HG02840 (cell line): ENCODE data around the gene TAF1B.
"Not testable (repeated sequence)": the region's sequence is repeated elsewhere in the genome, so short reads cannot be mapped to it uniquely, and the experiment has no call there.

ENCODE experiments used
- ATAC-seq: cut with Tn5 transposase; IDR thresholded peaks from one replicate; pipeline ENCODE4 v1.9.1; 2021; ENCODE audit warnings: mild to moderate bottlenecking, moderate library complexity, moderate number of reproducible peaks; ENCODE audit not compliant: unreplicated experiment, low FRiP score

TAF1B gene

DNA sequence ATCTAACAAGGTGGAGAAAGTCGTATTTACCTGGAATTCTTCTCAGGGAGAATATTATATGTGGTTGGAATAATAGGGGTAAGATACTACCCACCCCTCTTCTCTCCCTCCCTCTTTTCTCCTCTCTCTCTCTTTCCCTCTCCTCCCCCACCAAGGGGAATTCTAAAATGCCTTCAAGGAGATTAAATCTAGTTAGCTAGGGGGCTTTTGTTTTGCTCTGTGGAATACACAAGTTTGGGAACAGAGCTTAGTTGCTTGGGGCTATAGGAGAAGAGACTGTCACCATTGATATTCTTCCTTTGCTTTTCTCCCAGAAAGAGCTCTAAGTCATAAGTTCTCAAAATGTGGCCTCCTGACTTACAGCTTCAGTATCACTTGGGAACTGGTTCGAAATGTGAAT, 34.5 kb downstream of the TAF1B start:
- ATAC-seq: no peak

DNA sequence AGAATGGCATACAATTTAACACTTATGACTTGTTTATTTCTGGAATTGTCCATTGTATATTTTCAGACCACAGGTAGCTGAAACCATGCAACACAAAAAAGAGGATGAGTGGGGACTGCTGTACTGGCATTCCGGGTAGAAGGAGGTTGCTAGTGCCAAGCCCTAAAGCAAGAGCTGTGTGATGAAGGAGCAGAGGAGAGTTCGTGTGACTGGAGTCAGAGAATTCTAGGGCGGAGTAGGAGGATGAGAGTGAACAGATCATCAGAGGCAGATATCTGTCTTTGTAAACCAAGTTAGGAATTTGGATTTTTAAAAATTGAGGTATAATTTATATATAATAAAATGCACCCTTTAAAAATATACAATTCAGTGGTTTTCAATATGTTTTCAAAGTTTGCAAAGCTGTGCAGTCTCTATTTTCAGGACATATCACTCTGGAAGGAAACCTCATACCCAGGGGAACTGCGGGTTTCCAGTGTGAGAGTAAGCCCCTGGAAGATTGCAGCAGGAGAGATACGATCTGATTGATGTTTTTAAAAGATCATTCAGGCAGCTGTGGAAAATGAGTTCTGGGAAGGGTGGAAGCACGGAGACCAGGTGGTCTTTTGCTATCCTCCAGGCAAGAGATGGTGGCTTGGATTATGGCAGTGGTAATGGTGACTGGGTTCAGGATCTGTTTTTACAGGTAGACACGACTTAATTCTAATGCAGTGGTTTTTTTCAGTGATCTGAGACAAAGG, 36.4 kb downstream of the TAF1B start:
- ATAC-seq: no peak

DNA sequence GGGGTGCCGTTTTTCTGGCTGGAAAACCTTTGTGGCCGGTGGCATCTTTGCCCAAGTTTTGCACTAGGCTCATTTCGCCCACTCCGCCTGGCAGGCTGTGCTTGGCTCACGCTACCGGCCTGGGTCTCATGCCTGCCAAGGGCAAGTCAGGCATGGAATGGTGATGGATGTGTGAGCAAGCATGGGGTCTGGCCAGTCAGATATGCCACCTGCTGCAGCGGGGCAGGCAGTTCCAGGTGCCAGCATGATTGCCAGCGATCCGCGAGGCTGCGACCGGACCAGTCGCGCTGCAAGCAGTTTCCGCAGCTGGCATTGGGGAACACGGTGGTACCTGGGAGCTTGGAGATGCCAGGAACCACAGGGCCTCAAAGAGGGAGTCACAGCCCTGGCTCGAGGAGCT, 40.6 kb downstream of the TAF1B start:
- ATAC-seq: no peak

DNA sequence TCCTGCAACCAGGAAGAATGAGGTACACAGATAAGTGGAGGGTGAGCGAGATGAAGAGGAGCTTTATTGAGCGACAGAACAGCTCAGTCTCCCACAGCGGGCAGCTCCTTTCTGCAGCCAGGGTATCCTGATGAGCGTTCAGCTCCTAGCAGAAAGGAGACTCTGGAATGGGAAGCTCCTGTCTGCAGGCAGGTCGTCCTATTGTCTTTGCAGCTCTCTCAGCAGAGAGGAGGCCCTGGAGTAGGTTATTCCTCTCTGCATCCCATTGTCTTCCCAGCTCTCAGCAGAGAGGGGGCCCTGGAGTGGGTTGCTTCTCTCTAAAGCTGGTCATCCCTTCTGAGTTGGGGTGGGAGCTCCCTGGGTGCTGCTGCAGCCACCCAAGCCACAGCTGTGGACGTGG, 41.2 kb downstream of the TAF1B start:
- no peak for ATAC-seq

DNA sequence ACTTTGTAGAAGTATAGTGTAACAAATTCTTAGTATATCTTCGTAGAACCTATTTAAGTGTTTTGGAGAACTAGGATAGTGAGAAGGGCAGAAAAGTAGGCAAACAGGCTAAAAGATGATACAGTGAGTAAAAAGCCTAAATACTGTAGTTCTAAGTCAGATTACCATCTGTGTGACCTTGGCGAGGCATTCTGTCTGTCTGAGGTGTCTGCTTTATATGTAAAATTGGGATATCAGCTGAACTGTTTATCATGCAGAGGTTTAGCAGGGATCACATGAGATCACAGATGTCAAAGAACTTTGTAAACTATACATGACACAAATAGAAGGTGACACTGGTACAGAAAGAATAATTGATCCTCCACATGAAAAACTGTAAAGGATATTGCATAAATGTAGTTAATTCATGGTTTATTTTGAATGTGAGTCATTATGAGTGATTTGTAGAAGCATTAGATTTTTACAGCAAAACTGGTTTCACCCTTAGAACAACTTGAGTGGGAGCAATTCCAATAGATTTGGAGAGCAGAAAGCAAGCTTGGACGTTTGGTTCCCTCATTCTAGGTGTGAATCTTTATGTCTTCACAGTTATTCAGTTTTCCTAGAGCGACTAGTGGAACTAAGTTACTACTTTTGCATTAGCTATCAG, 41.9 kb downstream of the TAF1B start:
- no peak for ATAC-seq

DNA sequence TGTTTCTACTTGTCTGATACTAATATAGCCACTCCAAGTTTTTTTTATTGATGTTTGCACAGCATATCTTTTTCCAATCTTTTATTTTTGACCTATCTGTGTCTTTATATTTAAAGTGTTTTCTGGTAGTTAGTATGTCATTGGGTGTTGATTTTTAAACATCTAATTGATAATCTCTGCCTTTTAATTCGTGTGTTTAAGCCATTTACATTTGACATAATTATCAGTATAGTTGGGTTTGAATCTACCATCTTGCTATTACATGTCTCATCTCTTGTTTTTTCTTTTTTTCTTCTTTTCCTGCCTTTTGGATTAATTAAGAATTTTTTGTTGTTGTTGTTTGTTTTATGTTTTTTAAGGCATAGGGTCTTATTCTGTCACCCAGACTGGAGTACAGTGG, 44.2 kb downstream of the TAF1B start:
- no peak for ATAC-seq

DNA sequence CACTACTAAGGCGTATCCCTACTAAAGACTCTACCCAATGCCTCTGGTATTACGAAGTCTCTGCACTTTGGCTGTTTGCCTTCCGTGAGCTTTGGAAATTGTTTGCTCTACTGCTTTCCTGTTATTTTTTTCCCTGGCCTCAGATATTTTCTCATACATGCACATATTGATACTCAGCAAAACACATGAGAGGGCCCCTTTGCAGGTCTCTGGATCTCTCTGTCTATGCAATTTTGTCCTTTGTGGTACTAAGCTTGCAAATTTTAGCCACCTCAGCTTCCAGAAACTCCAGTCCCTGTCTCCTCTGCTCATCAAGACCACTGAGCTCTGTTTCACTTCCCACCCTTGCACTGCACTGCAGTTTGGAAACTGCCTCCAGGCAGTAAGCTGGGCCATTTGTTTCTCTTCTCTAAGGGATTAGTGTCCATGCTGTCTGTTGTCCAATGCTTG, 46.6 kb downstream of the TAF1B start:
- no peak for ATAC-seq

DNA sequence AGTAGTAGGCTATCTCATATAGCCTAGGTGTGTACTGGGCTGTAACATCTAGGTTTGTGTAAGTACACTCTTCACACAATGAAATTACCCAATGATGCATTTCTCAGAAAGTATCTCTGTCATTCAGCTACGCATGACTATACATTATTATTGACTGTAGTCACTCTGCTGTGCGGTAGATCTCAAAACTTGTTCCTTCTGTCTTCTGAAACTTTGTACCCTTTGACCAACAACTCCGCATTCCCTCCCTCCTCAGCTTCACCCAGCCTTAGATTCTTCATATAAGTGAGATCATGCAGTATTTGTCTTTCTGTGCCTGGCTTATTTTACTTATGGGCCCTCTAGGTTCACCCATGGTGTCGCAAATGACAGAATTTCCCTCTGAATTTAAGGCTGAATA, 49.0 kb downstream of the TAF1B start:
- ATAC-seq: no peak

DNA sequence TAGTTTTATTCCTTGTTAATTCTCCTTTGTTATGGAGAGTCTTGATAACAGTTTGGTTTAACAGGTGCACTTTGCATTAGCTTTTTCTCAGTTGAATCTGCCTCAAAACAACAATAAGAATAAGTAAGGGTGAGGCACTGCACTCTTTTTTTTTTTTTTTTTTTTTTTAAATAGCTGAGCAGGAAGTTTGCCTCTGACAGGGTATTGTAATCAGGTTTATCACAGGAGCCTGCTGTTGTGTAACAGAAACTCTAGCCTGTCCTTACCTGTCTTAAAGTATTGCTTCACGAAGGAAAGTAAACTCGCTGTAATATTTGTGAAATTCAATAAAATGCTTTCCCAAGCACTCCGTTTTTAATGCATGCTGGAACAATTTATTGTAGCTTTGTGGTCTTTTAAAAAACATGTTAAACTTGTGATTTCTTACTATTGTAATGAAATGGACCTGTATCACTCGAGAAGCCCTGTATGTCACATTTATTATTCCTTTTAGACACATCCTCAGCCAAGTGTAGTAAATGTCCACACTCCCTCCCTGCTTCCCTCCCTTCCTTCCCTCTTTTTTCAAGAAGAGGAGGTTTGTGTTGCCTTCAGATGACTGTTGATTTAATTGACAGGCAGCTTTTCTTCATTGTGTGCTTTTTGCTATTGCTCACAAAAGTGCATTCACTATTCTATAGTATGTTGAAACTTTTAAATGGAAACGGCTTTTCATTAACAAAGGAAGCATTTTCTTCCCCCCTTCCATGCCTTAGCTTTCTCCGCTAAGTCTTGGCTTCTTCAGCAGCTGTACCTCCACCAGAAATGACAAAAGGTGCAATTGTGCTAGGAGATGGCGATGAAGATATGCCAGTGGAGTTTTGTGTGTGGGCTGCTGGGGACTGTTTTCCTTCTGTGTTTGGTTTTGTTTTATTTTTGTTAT, 52.7 kb downstream of the TAF1B start:
- no peak for ATAC-seq

DNA sequence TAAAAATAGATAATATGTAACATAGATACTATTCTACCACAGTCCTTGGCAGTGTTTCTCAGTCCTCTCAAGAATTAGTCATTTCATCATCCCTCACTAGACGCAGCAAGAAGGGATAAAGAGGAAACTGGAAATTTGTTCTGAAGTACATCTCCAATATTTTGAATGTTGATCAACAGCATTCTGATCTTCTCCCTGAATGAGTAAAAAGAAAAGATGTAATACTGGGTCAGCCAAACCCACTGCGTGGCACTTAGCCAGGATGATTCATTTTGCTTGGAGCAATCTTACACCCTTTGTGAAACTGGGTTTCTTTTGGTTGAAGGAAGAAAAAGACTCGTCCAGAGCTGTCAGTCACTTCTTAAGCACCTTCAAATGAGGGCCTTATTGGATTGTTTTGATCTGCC, 54.1 kb downstream of the TAF1B start:
- no peak for ATAC-seq

DNA sequence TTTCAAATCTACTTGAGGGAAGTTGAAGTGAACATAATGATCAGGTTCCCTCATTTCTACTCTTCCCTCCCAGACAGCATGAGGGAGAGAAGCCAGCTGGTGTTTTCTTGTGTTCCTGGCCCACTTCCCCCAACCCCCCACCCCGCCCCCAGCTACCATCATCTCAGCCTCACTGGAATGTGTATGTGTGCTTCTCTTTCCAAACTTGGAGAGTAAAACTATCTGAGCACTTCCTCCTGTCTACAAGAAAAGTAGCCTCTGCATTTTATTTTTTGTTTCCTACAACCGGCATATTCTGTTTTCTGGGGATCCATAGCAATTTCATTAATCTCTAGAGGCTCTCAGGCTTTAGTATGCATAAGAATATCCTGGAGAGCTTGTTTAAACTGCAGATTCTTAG, 54.6 kb downstream of the TAF1B start:
- ATAC-seq: no peak

DNA sequence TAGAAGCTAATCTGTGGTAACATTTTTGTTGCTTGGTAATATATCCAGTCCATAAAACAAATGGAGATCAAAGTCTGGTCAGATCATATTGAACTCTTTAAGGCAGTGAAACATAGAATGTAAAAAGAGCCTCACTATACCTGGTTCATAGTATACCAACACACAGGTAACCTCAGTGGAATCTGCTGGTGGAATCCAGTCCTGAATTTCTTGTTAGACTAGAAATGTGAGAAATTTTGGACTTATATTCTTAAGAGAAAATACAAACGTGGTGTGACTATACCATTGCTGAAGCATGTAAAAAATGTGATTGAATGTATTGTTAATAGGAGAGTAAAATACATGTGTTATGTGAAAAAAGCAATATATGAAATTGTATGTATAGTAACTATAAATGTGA, 62.1 kb downstream of the TAF1B start:
- no peak for ATAC-seq

DNA sequence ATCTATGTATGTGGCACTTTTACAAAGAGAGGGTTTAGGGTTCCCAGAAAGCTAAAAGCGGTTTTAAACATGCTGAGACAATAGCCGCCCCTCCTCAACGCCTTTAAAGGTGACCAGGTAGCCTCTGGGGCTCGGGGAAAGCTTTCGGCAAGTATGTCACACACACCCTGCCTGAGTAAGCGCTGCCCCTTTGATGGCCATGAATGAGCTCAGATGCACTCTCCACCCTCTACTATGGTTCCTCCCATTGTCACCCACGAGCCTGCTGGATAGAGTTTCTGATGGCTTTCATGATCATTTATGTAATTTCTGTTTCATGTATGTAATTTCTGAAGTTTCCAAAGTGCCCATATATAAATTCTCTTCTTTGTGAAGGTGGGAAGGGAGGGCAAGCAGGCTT, 64.1 kb downstream of the TAF1B start:
- no peak for ATAC-seq

DNA sequence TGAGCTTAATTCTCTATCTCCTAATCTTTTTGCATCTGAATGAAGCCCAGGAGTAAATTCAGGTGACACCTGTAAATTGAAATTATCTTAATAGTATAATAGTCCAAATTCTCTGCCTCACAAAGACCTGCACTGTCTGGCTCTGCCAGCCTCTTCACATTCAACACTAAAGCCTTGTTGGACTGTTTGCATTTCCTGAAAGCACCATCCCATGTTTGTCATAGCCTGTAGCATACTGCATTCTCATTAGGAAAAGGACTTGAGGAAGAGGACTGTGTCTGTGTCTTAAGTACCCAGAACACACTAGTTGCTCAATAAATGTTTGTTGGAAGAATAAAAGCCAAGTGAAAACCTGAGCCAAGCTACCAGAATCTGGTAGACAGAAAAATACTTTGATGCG, 65.4 kb downstream of the TAF1B start:
- ATAC-seq: no peak

DNA sequence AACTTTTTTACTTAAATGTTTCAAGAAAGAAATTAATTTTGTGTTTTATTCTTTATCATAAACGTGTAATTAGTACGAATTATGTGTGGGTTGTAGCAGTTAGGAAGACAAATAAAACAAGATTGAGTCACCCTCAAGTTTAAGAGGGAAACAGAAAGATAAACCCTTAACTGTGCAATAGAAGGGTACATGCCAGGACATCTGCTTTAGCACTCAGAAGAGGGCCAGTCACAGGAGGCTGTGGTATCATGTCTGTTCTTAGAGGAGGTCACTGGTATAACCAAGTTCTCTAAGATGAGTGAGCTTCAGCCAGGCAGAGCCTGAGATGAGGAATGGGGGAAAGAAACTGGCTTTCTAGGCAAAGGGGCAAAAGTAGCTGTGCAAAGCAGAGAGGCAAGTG, 65.8 kb downstream of the TAF1B start:
- no peak for ATAC-seq

DNA sequence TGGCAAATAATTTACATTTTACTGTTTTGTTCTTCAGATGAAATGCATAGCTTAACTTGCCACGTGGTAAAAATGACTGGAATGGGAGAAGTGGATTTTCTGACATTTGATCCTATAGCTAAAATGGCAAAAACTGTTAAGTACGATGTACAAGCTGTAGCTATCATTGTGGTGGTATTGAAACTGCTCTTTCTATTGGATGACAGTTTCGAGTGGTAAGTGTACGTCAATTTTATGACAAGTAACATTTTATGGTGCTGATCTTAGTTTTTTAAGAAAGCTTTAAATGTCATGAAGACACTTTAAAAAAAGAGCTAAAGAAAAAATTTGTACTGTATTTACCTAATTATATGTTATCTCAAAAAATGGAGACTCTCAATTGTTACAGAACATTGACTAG, 67.4 kb downstream of the TAF1B start:
- ATAC-seq: no peak

DNA sequence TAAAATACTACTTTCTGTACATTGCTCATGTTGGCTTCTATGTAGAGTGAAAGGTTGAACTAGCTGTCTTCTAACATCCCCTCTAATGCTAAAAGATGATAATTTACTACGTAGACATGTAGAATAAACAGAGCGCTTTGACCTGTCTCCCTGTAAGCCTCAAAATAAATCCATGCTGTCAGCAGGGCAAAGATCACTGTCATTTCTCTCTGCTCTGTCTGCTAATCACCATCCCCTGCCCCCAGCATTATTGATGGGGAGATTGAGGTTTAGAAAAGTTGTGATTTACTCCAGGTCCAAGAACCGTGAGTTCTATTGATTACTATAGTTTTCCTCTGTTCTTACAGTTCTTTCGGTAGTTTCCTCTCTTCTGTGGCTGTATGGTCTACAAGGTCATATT, 69.2 kb downstream of the TAF1B start:
- no peak for ATAC-seq

DNA sequence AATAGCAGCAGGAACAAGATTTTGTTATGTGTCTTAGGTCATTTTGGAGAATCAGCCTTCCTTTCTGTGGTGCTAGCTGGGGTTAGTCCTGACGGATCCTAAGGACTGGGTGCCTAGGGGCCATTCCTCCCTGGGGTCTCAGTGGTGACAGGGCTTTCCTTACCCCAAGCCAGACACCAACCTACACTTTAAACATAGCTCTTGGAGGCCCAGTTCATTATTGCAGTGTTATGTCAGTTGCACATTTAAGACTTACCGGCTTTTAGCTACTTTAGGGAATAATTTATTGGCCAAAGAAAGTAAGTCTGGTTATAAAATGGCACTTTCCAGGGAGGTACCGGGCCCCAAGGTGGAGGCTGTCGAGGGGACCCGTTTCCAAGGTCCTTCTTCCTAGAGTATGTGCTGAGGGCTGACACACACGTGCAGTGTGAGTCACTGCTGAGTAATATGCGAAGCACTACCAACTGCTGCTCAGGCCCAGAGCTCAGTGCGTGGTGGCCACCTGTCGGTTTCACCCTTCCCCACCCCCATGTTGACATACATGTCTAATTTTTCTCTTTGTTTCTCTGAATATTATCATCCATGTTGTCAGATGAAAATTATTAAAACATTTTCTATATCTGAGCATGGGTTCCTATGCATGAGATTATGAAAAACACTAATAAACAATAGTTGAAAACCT, 71.3 kb downstream of the TAF1B start:
- peak; percentile 93 for ATAC-seq

DNA sequence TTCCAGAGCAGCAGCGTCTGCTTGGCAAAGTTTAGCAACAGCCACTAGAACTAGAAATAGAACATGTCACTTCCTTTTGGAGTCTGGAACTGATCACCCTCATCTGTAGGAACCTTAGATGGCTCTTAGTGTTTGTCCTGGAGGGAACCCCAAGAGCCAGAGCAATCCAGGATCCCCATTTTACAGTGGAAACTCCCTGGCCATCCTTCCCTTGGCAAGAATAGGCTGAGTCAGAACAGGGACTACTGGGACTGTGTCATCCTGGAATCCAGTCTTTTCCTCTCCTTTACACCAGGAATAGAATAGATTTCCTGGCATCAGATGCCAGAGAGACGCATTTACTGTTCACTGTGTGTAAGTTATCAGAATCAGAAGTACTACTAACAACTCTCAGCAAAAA, 75.0 kb downstream of the TAF1B start:
- ATAC-seq: no peak

DNA sequence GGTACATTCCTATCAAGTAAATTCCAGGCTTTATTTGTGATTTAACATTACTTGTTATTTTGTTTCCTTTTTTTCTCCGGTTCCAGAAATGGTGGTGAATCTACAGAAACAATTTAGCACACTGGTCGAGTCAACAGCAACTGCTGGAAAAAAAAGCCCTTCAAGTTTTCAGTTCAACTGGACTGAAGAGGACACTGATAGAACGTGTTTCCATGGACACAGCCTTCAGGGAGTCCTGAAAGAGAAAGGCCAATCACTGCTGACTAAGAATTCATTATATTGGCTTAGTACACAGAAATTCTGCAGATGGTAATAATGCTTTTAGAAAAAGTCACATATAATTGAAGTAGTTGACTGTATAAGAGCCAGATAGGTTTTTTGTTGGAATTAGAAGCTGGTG, 76.2 kb downstream of the TAF1B start:
- ATAC-seq: no peak

DNA sequence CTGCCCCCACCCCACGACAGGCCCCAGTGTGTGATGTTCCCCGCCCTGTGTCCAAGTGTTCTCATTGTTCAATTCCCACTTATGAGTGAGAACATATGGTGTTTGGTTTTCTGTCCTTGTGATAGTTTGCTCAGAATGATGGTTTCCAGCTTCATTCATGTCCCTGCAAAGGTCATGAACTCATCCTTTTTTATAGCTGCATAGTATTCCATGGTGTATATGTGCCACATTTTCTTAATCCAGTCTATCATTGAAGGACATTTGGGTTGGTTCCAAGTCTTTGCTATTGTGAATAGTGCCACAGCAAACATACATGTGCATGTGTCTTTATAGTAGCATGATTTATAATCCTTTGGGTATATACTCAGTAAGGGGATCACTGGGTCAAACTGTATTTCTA, 83.7 kb downstream of the TAF1B start:
- not testable (repeated sequence) for ATAC-seq
